GM15510 (cell line): Measurements from ENCODE around the gene HACL1.

Experiments used
- POLR2A ChIP-seq: IDR thresholded peaks from 3 replicates; pipeline ENCODE4 v1.6.1; 2011; ENCODE audit warnings: borderline replicate concordance; ENCODE audit not compliant: insufficient read length; ENCODE audit errors: extremely low read depth

The HACL1 gene

GRCh38 chr3:15557511-15557946 is 43.8 kb downstream of the HACL1 start:
- no peak for TF ChIP-seq POLR2A

GRCh38 chr3:15556512-15556911 is 44.9 kb downstream of the HACL1 start:
- TF ChIP-seq POLR2A: no peak

- no peak for TF ChIP-seq POLR2A
Measured at GRCh38 chr3:15553749-15554148, 47.6 kb downstream of the HACL1 start.

DNA sequence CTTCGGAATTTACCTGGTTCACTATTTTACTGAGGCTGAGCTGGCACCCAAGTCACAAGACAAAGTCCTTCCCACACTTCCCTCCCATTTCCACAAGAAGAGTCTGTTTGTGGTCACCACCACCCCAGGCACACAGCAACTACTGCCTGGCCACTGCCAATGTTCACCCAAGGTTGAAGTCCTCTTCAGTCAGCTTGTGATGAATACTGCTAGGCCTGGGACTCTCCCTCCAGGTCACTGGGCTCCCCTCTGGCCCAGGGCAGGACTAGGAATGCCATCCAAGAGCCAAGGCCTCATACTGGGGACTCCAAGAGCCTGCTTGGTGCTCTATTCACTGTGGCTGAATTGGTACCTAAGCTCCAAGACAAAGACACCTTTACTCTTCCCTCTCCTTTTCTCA is 49.5 kb downstream of the HACL1 start:
- TF ChIP-seq POLR2A: no peak

DNA sequence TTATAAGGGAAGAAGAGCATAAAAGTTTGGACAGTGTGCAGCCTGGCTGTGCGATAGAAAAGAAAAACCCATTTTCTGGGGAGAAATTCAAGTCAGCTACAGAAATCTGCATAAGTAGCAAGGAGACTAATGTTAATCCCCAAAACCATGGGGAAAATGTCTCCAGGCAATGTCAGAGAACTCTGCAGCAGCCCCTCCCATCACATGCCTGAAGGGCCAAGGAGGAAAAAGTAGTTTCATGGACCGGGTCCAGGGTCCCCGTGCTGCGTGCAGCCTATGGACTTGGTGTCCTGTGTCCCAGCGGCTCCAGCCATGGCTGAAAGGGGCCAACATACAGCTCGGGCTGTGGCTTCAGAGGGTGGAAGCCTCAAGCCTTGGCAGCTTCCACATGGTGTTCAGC is 51.5 kb downstream of the HACL1 start:
- no peak for TF ChIP-seq POLR2A

DNA sequence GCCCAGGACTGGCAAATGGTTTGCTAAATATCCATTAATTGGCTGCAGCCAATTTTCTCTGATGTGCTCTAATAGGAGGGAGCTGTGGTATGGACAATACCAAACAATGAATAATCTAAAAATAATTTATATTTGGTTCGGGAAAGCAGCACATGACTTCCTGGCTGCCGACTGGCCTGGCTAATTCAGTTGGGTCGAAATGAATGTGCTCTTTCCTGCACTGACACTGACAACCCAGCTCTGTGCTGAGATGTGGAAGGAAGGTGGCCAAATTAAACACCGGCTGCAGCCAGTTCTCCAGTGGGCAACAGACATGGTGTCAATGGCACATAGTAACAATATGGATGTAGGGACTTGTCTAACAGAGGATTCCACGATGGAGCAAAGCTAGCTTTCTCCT is 58.8 kb downstream of the HACL1 start:
- no peak for TF ChIP-seq POLR2A

DNA sequence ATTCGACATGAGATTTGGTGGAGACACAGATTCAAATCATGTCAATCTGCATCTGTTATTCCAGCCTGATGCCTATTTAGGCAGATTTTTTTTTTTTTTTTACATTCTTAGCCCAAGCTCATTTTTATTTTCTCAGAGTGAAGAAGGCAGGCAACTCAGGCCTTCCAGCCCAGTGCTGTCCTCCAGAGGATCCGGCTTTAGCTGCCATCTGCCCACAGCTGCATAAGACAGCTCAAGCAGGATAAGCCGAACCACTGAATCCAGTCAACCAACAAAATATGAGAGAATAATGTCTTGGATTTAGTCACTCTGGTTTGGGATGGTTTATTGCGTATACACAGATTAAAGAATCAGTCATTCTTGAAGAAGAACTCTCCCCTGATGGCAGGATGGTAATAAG is 60.0 kb downstream of the HACL1 start:
- no peak for TF ChIP-seq POLR2A

GRCh38 chr3:15539066-15539465 is 62.3 kb downstream of the HACL1 start:
- TF ChIP-seq POLR2A: no peak

DNA sequence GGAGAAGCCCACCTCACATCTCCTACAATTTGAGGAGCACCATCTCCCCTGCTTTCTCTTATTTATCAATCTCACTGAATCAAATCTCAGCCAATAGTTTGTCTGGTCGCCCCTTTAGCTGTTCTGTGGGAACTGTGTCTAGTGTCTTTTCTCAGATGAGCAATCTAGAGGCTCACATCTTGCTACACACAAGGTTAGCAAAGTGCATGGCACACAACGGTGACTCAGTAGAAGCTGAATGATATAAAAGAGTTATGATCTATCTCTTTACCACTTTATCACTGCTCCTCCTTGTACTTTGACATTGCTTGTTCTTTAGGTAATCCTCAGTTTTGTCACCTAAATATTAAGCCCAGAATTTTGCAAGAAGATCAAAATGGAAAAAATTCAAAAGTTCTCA is 63.0 kb downstream of the HACL1 start:
- no peak for TF ChIP-seq POLR2A

DNA sequence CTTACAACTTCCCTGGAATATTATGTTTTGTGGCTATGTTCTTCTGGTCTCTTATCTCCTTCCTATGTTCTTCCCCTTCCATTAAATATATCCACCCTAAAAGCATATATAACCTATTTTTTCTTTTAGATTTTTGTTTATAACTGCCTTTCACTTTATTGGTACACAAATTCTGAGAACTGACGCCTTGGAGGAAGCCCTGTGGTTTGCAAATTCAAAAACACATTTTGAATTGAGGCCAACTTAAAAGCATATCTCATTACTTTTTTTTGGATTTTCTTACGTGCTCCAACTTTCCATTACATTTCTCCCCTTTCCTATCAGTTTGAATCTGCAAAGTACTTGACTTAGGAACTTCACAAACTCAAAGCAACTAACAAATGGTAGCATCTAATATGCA is 64.5 kb downstream of the HACL1 start:
- no peak for TF ChIP-seq POLR2A

GRCh38 chr3:15535732-15536131 is 65.6 kb downstream of the HACL1 start:
- no peak for TF ChIP-seq POLR2A

GRCh38 chr3:15531346-15531745 is 70.0 kb downstream of the HACL1 start:
- no peak for TF ChIP-seq POLR2A

DNA sequence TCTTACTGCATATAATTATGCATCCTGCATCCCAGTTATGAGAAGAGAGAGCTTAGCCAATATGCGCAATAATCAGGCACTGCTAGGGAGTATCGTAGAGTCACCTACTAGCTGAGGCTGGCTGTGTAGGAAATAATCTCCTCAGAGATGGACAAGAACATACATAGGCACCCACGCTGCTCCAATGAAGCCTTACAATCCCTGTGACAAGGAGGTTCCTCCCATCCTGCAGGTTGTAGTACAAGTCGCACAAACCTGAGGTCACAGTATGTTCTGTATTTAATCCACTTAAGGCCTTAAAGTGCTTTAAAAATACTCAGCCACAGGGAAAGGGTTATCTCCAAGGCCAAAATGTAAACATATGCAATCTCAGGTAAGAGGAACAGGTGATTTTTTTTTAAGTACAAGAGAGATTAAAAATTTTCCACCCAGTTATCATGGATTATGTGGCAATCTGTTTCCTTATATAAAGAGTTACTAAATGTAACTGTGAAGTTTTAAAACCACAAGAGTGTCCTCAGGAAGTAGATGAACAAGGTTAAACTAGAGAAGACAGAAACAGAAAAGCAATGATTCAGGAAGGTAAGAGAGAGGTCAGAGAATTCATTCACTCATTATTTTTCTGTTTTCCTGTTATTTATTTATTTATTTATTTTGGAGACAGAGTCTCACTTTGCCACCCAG is 72.4 kb downstream of the HACL1 start:
- TF ChIP-seq POLR2A: no peak

GRCh38 chr3:15527031-15527459 is 74.3 kb downstream of the HACL1 start:
- TF ChIP-seq POLR2A: no peak

DNA sequence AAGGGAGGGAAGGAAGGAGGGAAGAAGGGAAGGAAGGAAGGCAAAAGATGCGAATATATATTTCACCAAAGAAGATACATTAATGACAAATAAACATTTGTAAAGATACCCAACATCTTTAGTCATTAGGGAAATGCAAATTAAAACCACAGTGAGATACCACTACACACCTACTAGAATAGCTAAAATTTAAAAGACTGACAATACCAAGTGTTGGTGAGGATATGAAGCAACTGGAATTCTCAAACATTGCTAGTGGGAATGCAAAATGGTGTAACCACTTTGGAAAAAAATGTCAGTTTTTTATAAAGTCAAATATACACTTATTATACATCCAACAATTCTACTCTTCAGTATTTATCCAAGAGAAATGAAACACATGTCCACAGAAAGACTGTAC is 75.6 kb downstream of the HACL1 start:
- no peak for TF ChIP-seq POLR2A

- no peak for TF ChIP-seq POLR2A
Measured at GRCh38 chr3:15523660-15524417, 77.5 kb downstream of the HACL1 start.

GRCh38 chr3:15522016-15522415 is 79.4 kb downstream of the HACL1 start:
- no peak for TF ChIP-seq POLR2A

DNA sequence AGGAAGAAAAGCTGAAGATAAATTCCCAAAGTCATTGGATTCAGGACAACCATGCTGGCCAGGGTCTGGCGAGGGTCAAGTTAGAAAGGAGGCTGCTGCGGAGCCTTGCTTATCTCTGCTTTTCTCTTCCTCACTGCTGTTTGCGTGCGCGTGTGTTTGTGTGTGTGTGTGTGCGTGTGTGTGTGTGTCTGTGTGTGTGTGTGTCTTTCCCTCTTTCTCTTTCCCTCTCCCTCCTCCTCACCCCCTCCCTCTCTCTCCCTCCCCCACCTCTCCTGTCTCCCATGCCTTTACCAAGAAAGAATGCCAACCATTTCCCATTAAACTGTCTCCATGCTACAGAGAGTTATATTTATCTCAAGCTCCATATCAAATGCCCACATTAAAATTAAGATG is 79.8 kb downstream of the HACL1 start, which contains the start of gene COLQ:
COLQ (minus strand) TSS at position 134 of the 393 bp plus-strand sequence; CDS start at position 53, 81 bp downstream.
- no peak for TF ChIP-seq POLR2A
